Left renal cortex interstitium (tissue), 4 donors: ENCODE measurements around the gene ANKS1A. TPM values are rescaled to one million over a fixed set of nuclear protein-coding genes. Genes with fewer than 3 reads are reported as not detected.

Experiments
- DNase-seq, 4 donors: peaks; one replicate each; pipeline ENCODE4 v3.0.0-alpha.2; 2013; ENCODE audit warnings: low read depth in 4 of 4, low spot score in 2 of 4, missing footprints in 1 of 4
- polyA plus RNA-seq, 4 donors: library from polyadenylated mRNA; unstranded; fragments of 120-200 nt; gene quantifications; one replicate each; pipeline ENCODE4 v1.2.1, GENCODE V29; 2013; ENCODE audit not compliant: insufficient read length in 4 of 4

Gene ANKS1A
- polyA plus RNA-seq, 4 donors = 33.1 to 53.7 (median 43.2) TPM

GRCh38 chr6:35017411-35018181 is 128.5 kb downstream of the ANKS1A start:
- DNase-seq = peak in 1 of 4 donors; percentile 15

GRCh38 chr6:35018182-35018519 is 129.1 kb downstream of the ANKS1A start:
- no peak for DNase-seq

- DNase-seq = no peak
These were observed 129.7 kb downstream of the ANKS1A start for GRCh38 chr6:35018746-35019145.

GRCh38 chr6:35019171-35019570 is 130.1 kb downstream of the ANKS1A start:
- no peak for DNase-seq

- DNase-seq = no peak
These were observed 130.8 kb downstream of the ANKS1A start for GRCh38 chr6:35019831-35020230.

GRCh38 chr6:35021004-35021403 is 131.9 kb downstream of the ANKS1A start:
- DNase-seq = no peak

- DNase-seq = no peak
These were observed 134.3 kb downstream of the ANKS1A start for GRCh38 chr6:35023091-35024000.

GRCh38 chr6:35024551-35025054 is 135.5 kb downstream of the ANKS1A start:
- DNase-seq = no peak

GRCh38 chr6:35025232-35026188 is 136.5 kb downstream of the ANKS1A start:
- DNase-seq = no peak

GRCh38 chr6:35026434-35027222 is 137.6 kb downstream of the ANKS1A start:
- DNase-seq = no peak

- no peak for DNase-seq
These were observed 138.8 kb downstream of the ANKS1A start for GRCh38 chr6:35027807-35028206.

GRCh38 chr6:35028781-35029769 is 140.0 kb downstream of the ANKS1A start:
- no peak for DNase-seq

GRCh38 chr6:35030099-35030498 is 141.0 kb downstream of the ANKS1A start:
- no peak for DNase-seq

- DNase-seq = no peak
These were observed 142.8 kb downstream of the ANKS1A start for GRCh38 chr6:35031611-35032529.

GRCh38 chr6:35033683-35034082 is 144.6 kb downstream of the ANKS1A start:
- no peak for DNase-seq

GRCh38 chr6:35034411-35035191 is 145.5 kb downstream of the ANKS1A start:
- DNase-seq = no peak
